RWPE2 (cell line): ENCODE data around the gene TCF7L2.

Experiments used
- ATAC-seq: fragments of 200-7000 bp; cut with Tn5 transposase; 3 replicates; pipeline ENCODE4 v1.9.1; 2021; ENCODE audit warnings: low read depth
- DNase-seq: peaks from one replicate; pipeline ENCODE4 v3.0.0-alpha.2; 2020; ENCODE audit warnings: low spot score
- H3K27ac ChIP-seq: fragments of 450-650 bp; 2 replicates; pipeline ENCODE4 v1.5.1; 2017; ENCODE audit warnings: mild to moderate bottlenecking; ENCODE audit not compliant: poor library complexity, severe bottlenecking
- H3K27me3 ChIP-seq: fragments of 250-450 bp; sonication (Bioruptor Pico); 2 replicates; pipeline ENCODE4 v1.5.1; 2021; ENCODE audit warnings: mild to moderate bottlenecking, moderate library complexity; ENCODE audit not compliant: insufficient read depth, poor library complexity, severe bottlenecking
- H3K36me3 ChIP-seq: fragments of 250-450 bp; sonication (Bioruptor Pico); 2 replicates; pipeline ENCODE4 v1.5.1; 2020; ENCODE audit warnings: low read depth, mild to moderate bottlenecking, moderate library complexity
- H3K4me1 ChIP-seq: fragments of 250-450 bp; sonication (Bioruptor Pico); 2 replicates; pipeline ENCODE4 v1.5.1; 2021; ENCODE audit warnings: mild to moderate bottlenecking, moderate library complexity; ENCODE audit not compliant: insufficient read depth, poor library complexity, severe bottlenecking
- H3K4me3 ChIP-seq: fragments of 250-450 bp; sonication (Bioruptor Pico); 2 replicates; pipeline ENCODE4 v1.5.1; 2021; ENCODE audit warnings: mild to moderate bottlenecking, moderate library complexity; ENCODE audit not compliant: severe bottlenecking
- H3K9me3 ChIP-seq: fragments of 250-450 bp; sonication (Bioruptor Pico); 2 replicates; pipeline ENCODE4 v1.5.1; 2021; ENCODE audit warnings: mild to moderate bottlenecking, moderate library complexity; ENCODE audit not compliant: severe bottlenecking
- TF ChIP-seq, protein P1 (sequence below): fragments of 450-650 bp; IDR thresholded peaks from one replicate; pipeline ENCODE4 v1.5.1; 2017; ENCODE audit warnings: mild to moderate bottlenecking, moderate library complexity; ENCODE audit not compliant: poor library complexity, severe bottlenecking

Gene TCF7L2

DNA sequence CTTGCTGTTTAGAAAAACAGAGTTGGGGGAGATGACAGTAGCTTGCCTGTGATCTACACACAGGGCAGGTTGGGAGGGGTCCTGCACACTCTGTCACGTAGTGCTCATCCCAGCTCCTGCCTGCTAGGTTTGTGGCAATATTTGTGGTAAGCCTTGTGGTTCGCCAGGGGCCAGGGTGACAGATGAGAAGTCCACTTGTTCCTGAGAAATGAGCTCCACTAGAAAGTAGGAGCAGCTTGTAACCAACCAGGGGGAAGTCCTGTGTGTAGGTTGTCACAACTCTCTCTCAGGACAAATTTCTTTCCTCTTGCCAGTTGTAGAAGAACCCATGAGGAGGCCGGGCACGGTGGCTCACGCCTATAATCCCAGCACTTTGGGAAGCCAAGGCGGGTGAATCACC lies 147.0 kb downstream of the TCF7L2 start:
- H3K36me3 ChIP-seq, result no peaks in the 10 kb centered on the region; the same call in 1 of the 2 replicates
- ATAC-seq (no peak), DNase-seq (no peak)
- peak overlapping the region; percentile 99 for H3K27ac ChIP-seq
- H3K27me3 ChIP-seq, result no peaks in the 10 kb centered on the region
- H3K4me3 ChIP-seq, result no peak overlapping the region
- H3K9me3 ChIP-seq, result no peaks in the 10 kb centered on the region
- H3K4me1 ChIP-seq, result peaks cover 51% of the 10 kb centered on the region
- TF ChIP-seq, protein P1, sequence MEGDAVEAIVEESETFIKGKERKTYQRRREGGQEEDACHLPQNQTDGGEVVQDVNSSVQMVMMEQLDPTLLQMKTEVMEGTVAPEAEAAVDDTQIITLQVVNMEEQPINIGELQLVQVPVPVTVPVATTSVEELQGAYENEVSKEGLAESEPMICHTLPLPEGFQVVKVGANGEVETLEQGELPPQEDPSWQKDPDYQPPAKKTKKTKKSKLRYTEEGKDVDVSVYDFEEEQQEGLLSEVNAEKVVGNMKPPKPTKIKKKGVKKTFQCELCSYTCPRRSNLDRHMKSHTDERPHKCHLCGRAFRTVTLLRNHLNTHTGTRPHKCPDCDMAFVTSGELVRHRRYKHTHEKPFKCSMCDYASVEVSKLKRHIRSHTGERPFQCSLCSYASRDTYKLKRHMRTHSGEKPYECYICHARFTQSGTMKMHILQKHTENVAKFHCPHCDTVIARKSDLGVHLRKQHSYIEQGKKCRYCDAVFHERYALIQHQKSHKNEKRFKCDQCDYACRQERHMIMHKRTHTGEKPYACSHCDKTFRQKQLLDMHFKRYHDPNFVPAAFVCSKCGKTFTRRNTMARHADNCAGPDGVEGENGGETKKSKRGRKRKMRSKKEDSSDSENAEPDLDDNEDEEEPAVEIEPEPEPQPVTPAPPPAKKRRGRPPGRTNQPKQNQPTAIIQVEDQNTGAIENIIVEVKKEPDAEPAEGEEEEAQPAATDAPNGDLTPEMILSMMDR, result no peak

DNA sequence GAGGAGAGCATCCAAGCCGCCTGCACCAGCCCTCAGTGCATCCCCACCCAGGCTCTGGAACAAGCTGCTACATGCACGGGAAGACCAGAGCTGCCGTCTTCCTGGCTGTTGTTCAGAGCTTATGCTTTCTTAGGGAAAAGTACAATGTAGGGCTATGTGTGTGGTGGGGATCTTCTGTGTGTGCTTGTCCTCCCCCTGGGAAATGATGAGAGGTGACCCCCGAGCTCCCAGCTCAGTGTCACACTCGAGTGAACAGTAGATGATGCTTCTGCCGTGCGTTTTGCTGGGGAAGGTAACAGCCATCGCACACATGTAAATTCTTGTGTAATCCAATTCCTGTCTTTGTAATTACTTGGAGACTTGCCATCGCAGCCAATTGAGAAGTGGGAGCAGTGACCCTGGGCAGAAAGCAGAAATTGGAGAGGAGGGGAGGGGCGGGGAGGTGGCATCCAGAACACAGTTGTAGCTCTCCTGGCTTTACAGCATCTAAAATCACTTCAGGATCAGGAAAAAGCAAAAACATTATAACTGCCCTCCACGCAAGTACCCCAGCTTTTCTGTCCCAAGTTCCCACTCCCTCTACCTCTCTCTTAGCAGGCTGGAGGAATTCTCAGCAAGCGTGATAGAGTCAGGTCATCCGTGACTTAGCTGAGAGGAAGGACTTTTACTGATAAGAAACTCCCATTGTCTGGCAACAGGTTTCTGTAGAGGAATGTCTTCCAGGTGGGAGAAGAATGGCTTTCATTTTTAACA lies 149.6 kb downstream of the TCF7L2 start:
- Histone ChIP-seq H3K36me3 (peaks cover 4% of the 10 kb centered on the region), H3K4me1 (peaks cover 33% of the 10 kb centered on the region), H3K27ac (peak overlapping the region; percentile 78), H3K4me3 (no peak overlapping the region), H3K27me3 (no peaks in the 10 kb centered on the region), H3K9me3 (no peaks in the 10 kb centered on the region)
- DNase-seq, result peak; percentile 73
- TF ChIP-seq, protein P1, result no peak
- peak; percentile 90 for ATAC-seq

- DNase-seq, result no peak
- Histone ChIP-seq H3K27ac (peak overlapping the region; percentile 78), H3K27me3 (no peaks in the 10 kb centered on the region), H3K9me3 (no peaks in the 10 kb centered on the region), H3K4me3 (no peak overlapping the region), H3K36me3 (peaks cover 4% of the 10 kb centered on the region), H3K4me1 (peaks cover 29% of the 10 kb centered on the region)
- TF ChIP-seq, protein P1, result no peak
- ATAC-seq, result no peak
Measured at GRCh38 chr10:113100281-113100680, 150.2 kb downstream of the TCF7L2 start.

DNA sequence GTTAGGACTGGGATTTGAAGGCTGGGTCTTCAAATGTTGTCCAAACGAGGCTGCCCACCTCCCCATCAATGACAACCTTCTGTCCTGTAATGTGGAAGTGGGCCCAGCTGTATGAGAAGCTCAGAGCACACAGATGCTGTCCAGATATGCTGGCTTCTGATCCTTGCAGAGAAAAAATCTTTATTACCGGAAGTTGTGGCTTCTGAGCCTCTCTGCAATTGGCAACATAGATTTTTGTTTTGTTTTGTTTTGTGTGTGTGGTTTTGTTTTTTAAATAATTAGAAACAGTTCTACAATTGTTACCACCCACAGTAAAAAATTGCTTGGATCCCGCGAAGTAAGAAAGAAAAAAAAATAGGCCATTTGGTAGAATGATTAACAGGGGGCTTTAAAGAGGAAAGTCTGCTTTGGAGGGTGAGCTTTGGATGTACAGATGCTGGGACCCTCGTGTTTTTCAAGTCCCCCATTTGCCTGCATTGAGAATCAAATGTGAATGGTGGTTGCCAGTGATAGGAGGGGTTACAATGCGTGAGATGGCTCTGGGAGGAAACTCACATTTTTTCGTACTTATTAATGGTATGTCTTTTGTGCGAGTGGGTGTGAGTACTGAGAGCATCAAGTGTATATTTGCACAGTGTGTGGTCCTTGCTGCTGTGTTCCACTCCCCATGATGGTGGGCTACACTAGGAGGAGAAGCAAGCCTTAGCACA lies 153.2 kb downstream of the TCF7L2 start:
- no peak overlapping the region for H3K4me3 ChIP-seq
- peaks cover 10% of the 10 kb centered on the region for H3K36me3 ChIP-seq
- H3K4me1 ChIP-seq, result peaks cover 29% of the 10 kb centered on the region
- no peaks in the 10 kb centered on the region for H3K9me3 ChIP-seq
- no peak for ATAC-seq
- no peak overlapping the region for H3K27ac ChIP-seq
- TF ChIP-seq, protein P1, result no peak
- no peak for DNase-seq
- no peaks in the 10 kb centered on the region for H3K27me3 ChIP-seq
